ENCODE data around the gene MAPKAPK3. TPM values are rescaled to one million over a fixed set of nuclear protein-coding genes. Genes with fewer than 3 reads are reported as not detected.

The MAPKAPK3 gene
- total RNA-seq, 4 donors from 2014 or later = 21.3 to 37.8 (median 26.9) TPM

GRCh38 chr3:50674349-50675178 is 57.6 kb downstream of the MAPKAPK3 start, which contains the start of gene DOCK3:
Gene DOCK3, plus strand, starts transcription at chr3:50674927. Its CDS starts 337 bp downstream, at chr3:50675264.
- Histone ChIP-seq H3K36me3 (no peaks in the 10 kb centered on the region), H3K27ac (no peak within 1 kb of the TSS), H3K9me3 (no peaks in the 10 kb centered on the region), H3K27me3 (peaks cover 85% of the 10 kb centered on the region), H3K4me1 (peaks cover 0 to 14% (median 11%) of the 10 kb centered on the region in 4 donors), H3K4me3 (peak within 1 kb of the TSS; percentile 22 to 47 (median 40))
- in situ Hi-C loops (cut with MboI; ENCODE audit: low pct_ligation_motif_present in 1 of 4, low pct_unique_long_range_greater_than_20kb in 1 of 4, low sequenced_read_pairs in 3 of 4) = no loop called here
- TF ChIP-seq POLR2A (IDR thresholded peaks at IDR 0.05) = no peak
- TF ChIP-seq CTCF (IDR thresholded peaks at IDR 0.05) = no peak
- TF ChIP-seq EP300 (IDR thresholded peaks at IDR 0.05; ENCODE audit: low read depth) = no peak
- no peak for TF ChIP-seq POLR2AphosphoS5 (IDR thresholded peaks at IDR 0.05)
- intact Hi-C loops (cut with DNase I; ENCODE audit: low total_unique reads) = no loop called here
- 6% methylated on average over 42 of the region's 89 CpGs; no CpG with 5 or more reads in 1 of the 2 donors for WGBS, 2 donors (ENCODE audit: low coverage in 1 of 2)
- DNase-seq = peak; percentile 55

- DNase-seq = peak; percentile 39
- peak in 3 of 5 experiments; percentile 23 to 38 (median 25) for TF ChIP-seq CTCF (IDR thresholded peaks at IDR 0.05)
- TF ChIP-seq EP300 (IDR thresholded peaks at IDR 0.05; ENCODE audit: low read depth) = no peak
- intact Hi-C loops (cut with DNase I; ENCODE audit: low total_unique reads) = no loop called here
- Histone ChIP-seq H3K4me3 (peak overlapping the region; percentile 22 to 47 (median 40)), H3K27ac (no peak overlapping the region), H3K4me1 (peaks cover 0 to 14% (median 11%) of the 10 kb centered on the region in 4 donors), H3K36me3 (no peaks in the 10 kb centered on the region), H3K27me3 (peaks cover 91% of the 10 kb centered on the region), H3K9me3 (no peaks in the 10 kb centered on the region)
- WGBS, 2 donors (ENCODE audit: low coverage in 1 of 2) = 5 to 12% methylated on average over 7 to 14 of the region's 65 CpGs
- in situ Hi-C loops (cut with MboI; ENCODE audit: low pct_ligation_motif_present in 1 of 4, low pct_unique_long_range_greater_than_20kb in 1 of 4, low sequenced_read_pairs in 3 of 4) = no loop called here
Measured at GRCh38 chr3:50675179-50676030, 58.5 kb downstream of the MAPKAPK3 start.

GRCh38 chr3:50676031-50676705 is 59.2 kb downstream of the MAPKAPK3 start:
- no peak for DNase-seq
- intact Hi-C loops (cut with DNase I; ENCODE audit: low total_unique reads) = no loop called here
- peaks cover 91% of the 10 kb centered on the region for H3K27me3 ChIP-seq

More at GRCh38 chr3:50676031-50676705, 59.2 kb downstream of the MAPKAPK3 start:
- in situ Hi-C loops (cut with MboI; ENCODE audit: low pct_ligation_motif_present in 1 of 4, low pct_unique_long_range_greater_than_20kb in 1 of 4, low sequenced_read_pairs in 3 of 4) = no loop called here
- WGBS, 2 donors (ENCODE audit: low coverage in 1 of 2) = 63 to 70% methylated on average over 6 to 7 of the region's 7 CpGs
- Histone ChIP-seq H3K36me3 (no peaks in the 10 kb centered on the region), H3K4me1 (peaks cover 0 to 14% (median 11%) of the 10 kb centered on the region in 4 donors), H3K27ac (no peak overlapping the region), H3K4me3 (no peak overlapping the region), H3K9me3 (no peaks in the 10 kb centered on the region)
- TF ChIP-seq POLR2A (IDR thresholded peaks at IDR 0.05) (no peak), EP300 (IDR thresholded peaks at IDR 0.05; ENCODE audit: low read depth) (no peak), CTCF (IDR thresholded peaks at IDR 0.05) (no peak)
